ENCODE measurements around the gene VDAC1. TPM values are rescaled to one million over a fixed set of nuclear protein-coding genes. Genes with fewer than 3 reads are reported as not detected.

Gene VDAC1
- total RNA-seq, 1 experiment from 2014 or later = 395 TPM

- in situ Hi-C loops (cut with HindIII; ENCODE audit: low pct_unique_long_range_greater_than_20kb, low sequenced_read_pairs) = no loop called here
Observed at GRCh38 chr5:133933670-133934295, 71.0 kb downstream of the VDAC1 start.

GRCh38 chr5:133933169-133933509, 71.6 kb downstream of the VDAC1 start:
- ATAC-seq (no peak), DNase-seq (ENCODE audit: low read depth, low spot score) (no peak)
- TF ChIP-seq CTCF (IDR thresholded peaks at IDR 0.05) (no peak), TCF7L2 (IDR thresholded peaks at IDR 0.05; ENCODE audit: low read depth, low read length) (no peak), SIN3A (IDR thresholded peaks at IDR 0.05; ENCODE audit: borderline replicate concordance, insufficient read depth, low read depth, low read length) (no peak), POLR2AphosphoS5 (IDR thresholded peaks at IDR 0.05; ENCODE audit: low read depth, low read length) (no peak), REST (IDR thresholded peaks at IDR 0.05; ENCODE audit: insufficient read depth in 1 of 2, low read depth in 2 of 2, low read length in 1 of 2) (no peak)
- H3K27me3 ChIP-seq (ENCODE audit: control insufficient read depth, insufficient read depth, low read length) = no peaks in the 10 kb centered on the region
- H3K4me3 ChIP-seq (ENCODE audit: low read depth in 2 of 2, low read length in 2 of 2) = no peak overlapping the region
- intact Hi-C loops (cut with micrococcal nuclease; ENCODE audit: unreplicated experiment) = no loop called here
- no peak overlapping the region for H3K27ac ChIP-seq (ENCODE audit: low read length)
- in situ Hi-C loops (cut with HindIII; ENCODE audit: low pct_unique_long_range_greater_than_20kb, low sequenced_read_pairs) = no loop called here
- H3K9me3 ChIP-seq (ENCODE audit: control insufficient read depth, insufficient read depth, low read depth, low read length) = no peaks in the 10 kb centered on the region
- POLR2A ChIA-PET = no interaction called here
- peaks cover 2% of the 10 kb centered on the region; the same call in 1 of the 2 replicates for H3K4me1 ChIP-seq (ENCODE audit: control insufficient read depth, insufficient read depth, low read length)
- CTCF ChIA-PET = no interaction called here
- H3K36me3 ChIP-seq (ENCODE audit: control insufficient read depth, insufficient read depth, low read length) = no peaks in the 10 kb centered on the region
- BruUV-seq (replicated peaks) = no TSS peak

More at GRCh38 chr5:133933670-133934295, 71.0 kb downstream of the VDAC1 start:
- peaks cover 4% of the 10 kb centered on the region; the same call in 1 of the 2 replicates for H3K4me1 ChIP-seq (ENCODE audit: control insufficient read depth, insufficient read depth, low read length)
- no peak overlapping the region for H3K4me3 ChIP-seq (ENCODE audit: low read depth in 2 of 2, low read length in 2 of 2)
- no peak overlapping the region for H3K27ac ChIP-seq (ENCODE audit: low read length)
- intact Hi-C loops (cut with micrococcal nuclease; ENCODE audit: unreplicated experiment) = no loop called here
- no peaks in the 10 kb centered on the region for H3K27me3 ChIP-seq (ENCODE audit: control insufficient read depth, insufficient read depth, low read length)
- DNase-seq (ENCODE audit: low read depth, low spot score) = no peak
- POLR2A ChIA-PET = no interaction called here
- CTCF ChIA-PET = no interaction called here
- H3K9me3 ChIP-seq (ENCODE audit: control insufficient read depth, insufficient read depth, low read depth, low read length) = no peaks in the 10 kb centered on the region
- TF ChIP-seq TCF7L2 (IDR thresholded peaks at IDR 0.05; ENCODE audit: low read depth, low read length) = no peak
- no peak for TF ChIP-seq REST (IDR thresholded peaks at IDR 0.05; ENCODE audit: insufficient read depth in 1 of 2, low read depth in 2 of 2, low read length in 1 of 2)
- no peak for TF ChIP-seq POLR2AphosphoS5 (IDR thresholded peaks at IDR 0.05; ENCODE audit: low read depth, low read length)
- TF ChIP-seq CTCF (IDR thresholded peaks at IDR 0.05) = no peak
- BruUV-seq (replicated peaks) = no TSS peak
- no peak for ATAC-seq
- no peaks in the 10 kb centered on the region for H3K36me3 ChIP-seq (ENCODE audit: control insufficient read depth, insufficient read depth, low read length)
